ENCODE data around the gene C19orf12. TPM values are rescaled to one million over a fixed set of nuclear protein-coding genes. Genes with fewer than 3 reads are reported as not detected.
"Not testable (repeated sequence)": the region's sequence is repeated elsewhere in the genome, so short reads cannot be mapped to it uniquely, and the experiment has no call there.

Gene C19orf12
- total and polyA plus RNA-seq, 4 donors = 24.2 to 42.9 (median 36.3) TPM

DNA sequence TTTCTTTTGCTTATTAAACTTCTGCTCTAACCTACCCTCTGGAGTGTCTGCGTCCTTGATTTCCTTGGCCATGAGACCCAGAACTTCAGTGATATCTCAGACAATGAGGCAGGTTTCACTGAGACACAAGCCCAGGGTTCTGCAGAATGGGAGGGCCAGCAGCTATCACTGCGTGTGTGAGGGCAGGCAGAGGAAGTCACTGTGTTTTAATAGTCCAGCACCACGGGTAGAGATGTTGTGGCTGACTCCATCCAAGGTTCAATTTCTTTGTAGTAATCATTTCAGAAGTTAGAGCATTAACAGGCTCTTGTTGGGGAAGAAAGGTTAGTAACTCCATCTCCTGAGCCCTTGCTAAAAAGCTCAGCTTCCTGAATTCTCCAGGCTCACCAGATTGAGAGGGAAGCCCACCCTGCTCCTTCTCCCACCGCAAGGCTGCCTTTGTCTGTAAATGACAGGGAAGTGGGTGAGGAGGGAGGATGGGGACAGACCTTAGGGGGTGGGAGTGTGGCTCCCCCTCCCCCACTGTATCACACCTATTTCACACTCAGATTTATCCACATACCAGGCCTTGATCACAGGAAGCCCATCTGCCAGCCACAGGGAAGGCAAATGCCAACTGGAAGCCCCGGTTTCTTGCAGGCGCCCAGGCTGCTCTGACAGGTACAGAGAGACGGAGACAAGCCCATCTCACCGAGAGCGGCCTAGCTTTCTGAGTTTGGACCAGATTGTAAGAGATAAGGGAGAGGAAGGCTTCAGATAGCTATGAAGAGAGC, 2.1 kb downstream of the C19orf12 start:
- Histone ChIP-seq H3K36me3 (ENCODE audit: control insufficient read depth, insufficient read depth, low read length) (peaks cover 17% of the 10 kb centered on the region), H3K4me1 (ENCODE audit: control insufficient read depth, insufficient read depth, low read length) (peaks cover 34% of the 10 kb centered on the region), H3K9me3 (ENCODE audit: control insufficient read depth, insufficient read depth, low read length) (no peaks in the 10 kb centered on the region), H3K27me3 (ENCODE audit: control insufficient read depth, insufficient read depth, low read length) (no peaks in the 10 kb centered on the region), H3K4me3 (ENCODE audit: low read depth, low read length) (no peak overlapping the region), H3K27ac (ENCODE audit: low read depth, low read length) (no peak overlapping the region)
- 76% methylated on average over 6 of the region's 9 CpGs for WGBS (ENCODE audit: insufficient coverage)
- DNase-seq (ENCODE audit: low read depth in 4 of 6, low spot score in 6 of 6) = no peak

DNA sequence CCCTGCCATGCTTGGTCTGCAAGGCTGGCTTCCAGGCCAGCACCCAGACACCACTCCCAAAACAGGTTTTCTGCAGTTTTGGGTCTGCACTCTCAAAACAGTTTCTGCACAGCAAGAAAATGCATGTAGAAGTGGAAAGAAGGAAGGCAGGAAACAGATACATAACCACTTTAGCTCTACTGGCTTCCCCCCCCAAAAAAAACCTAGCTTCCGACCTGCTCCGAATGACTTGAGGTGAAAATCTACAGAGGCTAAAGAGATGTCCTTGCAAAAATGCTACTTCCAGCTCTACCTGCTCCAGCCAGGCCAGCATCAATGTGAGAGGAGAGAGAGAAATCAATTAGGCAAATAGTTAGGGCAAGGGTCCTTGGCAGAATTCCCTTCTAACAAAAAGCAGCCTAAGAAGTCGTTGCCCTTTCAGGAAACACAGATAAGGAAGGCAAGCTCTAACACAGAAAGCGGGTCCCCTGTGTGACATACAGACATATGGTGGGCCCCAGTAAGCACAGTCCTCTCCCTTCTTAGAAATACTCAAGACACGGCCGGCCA, 3.4 kb downstream of the C19orf12 start:
- Histone ChIP-seq H3K27ac (ENCODE audit: low read depth, low read length) (no peak overlapping the region), H3K9me3 (ENCODE audit: control insufficient read depth, insufficient read depth, low read length) (no peaks in the 10 kb centered on the region), H3K4me3 (ENCODE audit: low read depth, low read length) (no peak overlapping the region), H3K36me3 (ENCODE audit: control insufficient read depth, insufficient read depth, low read length) (peaks cover 26% of the 10 kb centered on the region), H3K4me1 (ENCODE audit: control insufficient read depth, insufficient read depth, low read length) (peaks cover 27% of the 10 kb centered on the region), H3K27me3 (ENCODE audit: control insufficient read depth, insufficient read depth, low read length) (no peaks in the 10 kb centered on the region)
- DNase-seq (ENCODE audit: low read depth in 4 of 6, low spot score in 6 of 6) = no peak
- WGBS (ENCODE audit: insufficient coverage) = 75% methylated on average over 2 of the region's 6 CpGs

DNA sequence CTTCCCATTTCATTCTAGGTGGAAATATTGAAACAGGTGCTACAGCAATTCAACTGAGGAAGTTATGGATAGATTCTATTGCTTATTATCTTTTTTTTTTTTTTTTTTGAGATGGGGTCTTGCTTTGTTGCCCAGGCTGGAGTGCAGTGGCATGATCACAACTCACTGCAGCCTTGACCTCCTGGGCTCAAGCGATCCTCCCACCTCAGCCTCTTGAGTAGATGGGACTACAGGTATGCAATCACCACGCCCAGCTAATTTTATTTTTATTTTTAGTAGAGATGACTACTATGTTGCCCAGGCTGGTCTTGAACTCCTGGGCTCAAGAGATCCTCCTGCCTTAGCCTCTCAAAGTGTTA, 5.6 kb downstream of the C19orf12 start:
- H3K4me3 ChIP-seq (ENCODE audit: low read depth, low read length); H3K9me3 ChIP-seq (ENCODE audit: control insufficient read depth, insufficient read depth, low read length); DNase-seq (ENCODE audit: low read depth in 4 of 6, low spot score in 6 of 6); H3K27ac ChIP-seq (ENCODE audit: low read depth, low read length); H3K27me3 ChIP-seq (ENCODE audit: control insufficient read depth, insufficient read depth, low read length): not testable (repeated sequence)
- Histone ChIP-seq H3K4me1 (ENCODE audit: control insufficient read depth, insufficient read depth, low read length) (peaks cover 13% of the 10 kb centered on the region), H3K36me3 (ENCODE audit: control insufficient read depth, insufficient read depth, low read length) (peaks cover 39% of the 10 kb centered on the region)
- WGBS (ENCODE audit: insufficient coverage) = no CpG with 5 or more reads among the region's 2 CpGs

DNA sequence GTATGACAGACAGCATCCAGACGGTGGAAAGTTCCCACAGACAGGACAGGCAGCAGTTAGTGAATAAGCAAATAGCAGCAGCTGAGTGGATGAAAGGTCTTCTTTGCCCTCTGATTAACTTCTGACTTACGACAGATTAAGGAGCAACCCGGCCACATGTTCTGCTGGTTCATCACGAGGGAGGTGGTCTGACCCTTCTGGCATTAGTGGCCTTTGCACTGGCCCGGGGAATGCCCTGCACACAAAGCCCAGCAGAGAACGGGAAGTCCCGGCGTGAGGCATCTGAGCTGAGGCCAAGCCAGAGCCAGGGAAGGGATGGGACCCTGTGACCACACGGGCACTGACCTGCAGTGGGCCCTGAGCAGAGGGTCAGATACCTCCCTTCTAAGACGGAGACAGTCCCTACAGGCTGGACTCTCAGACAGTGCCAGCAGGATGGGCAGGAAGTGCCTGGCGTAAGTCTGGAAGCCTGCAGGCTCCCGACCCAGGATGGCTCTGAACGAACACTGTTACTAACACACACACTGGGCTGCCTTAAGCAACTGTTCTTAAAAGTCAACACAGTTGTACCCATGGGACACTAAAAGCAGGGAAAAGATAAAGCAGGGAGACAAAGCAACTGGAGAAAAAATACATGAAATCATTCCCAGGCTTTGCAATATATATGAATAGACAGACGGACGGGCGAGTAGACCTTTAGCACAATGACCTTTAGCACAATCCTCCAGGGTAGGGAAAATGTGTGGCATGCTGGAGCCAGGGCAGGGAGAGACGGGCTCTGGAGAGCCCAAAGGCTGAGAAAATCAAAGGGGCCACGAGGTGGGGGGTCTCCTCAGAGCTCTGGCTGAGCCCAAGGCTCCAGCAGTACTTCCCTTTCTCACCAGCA, 6.3 kb downstream of the C19orf12 start:
- Histone ChIP-seq H3K9me3 (ENCODE audit: control insufficient read depth, insufficient read depth, low read length) (no peaks in the 10 kb centered on the region), H3K4me3 (ENCODE audit: low read depth, low read length) (no peak overlapping the region), H3K27me3 (ENCODE audit: control insufficient read depth, insufficient read depth, low read length) (no peaks in the 10 kb centered on the region), H3K36me3 (ENCODE audit: control insufficient read depth, insufficient read depth, low read length) (peaks cover 43% of the 10 kb centered on the region), H3K27ac (ENCODE audit: low read depth, low read length) (no peak overlapping the region), H3K4me1 (ENCODE audit: control insufficient read depth, insufficient read depth, low read length) (peaks cover 8% of the 10 kb centered on the region)
- DNase-seq (ENCODE audit: low read depth in 4 of 6, low spot score in 6 of 6) = no peak
- 86% methylated on average over 12 of the region's 18 CpGs for whole genome bisulfite sequencing (ENCODE audit: insufficient coverage)

DNA sequence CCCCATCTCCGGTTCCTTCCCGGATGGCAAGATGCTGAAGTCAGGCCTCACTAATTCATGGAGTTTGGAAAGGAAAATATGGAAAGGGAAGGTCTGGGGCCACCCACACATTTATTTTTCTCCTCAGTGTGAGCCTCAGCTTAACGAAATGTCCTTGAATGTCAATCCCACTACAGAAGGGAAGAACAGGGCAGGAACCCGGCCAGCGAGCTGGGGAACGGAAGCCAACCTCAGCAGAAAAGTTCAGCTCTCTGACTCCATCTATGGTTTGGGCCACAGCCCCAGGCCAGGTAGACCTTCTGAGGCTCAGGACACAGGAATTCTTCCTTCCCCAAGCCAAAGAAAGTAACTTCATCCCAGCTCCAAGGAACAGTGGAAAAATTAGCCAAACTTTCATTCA, 8.4 kb downstream of the C19orf12 start:
- no peak for DNase-seq (ENCODE audit: low read depth in 4 of 6, low spot score in 6 of 6)
- 88% methylated on average over 4 of the region's 6 CpGs for WGBS (ENCODE audit: insufficient coverage)
- Histone ChIP-seq H3K4me3 (ENCODE audit: low read depth, low read length) (no peak overlapping the region), H3K4me1 (ENCODE audit: control insufficient read depth, insufficient read depth, low read length) (no peaks in the 10 kb centered on the region), H3K36me3 (ENCODE audit: control insufficient read depth, insufficient read depth, low read length) (peaks cover 54% of the 10 kb centered on the region), H3K27ac (ENCODE audit: low read depth, low read length) (no peak overlapping the region), H3K9me3 (ENCODE audit: control insufficient read depth, insufficient read depth, low read length) (no peaks in the 10 kb centered on the region), H3K27me3 (ENCODE audit: control insufficient read depth, insufficient read depth, low read length) (no peaks in the 10 kb centered on the region)

DNA sequence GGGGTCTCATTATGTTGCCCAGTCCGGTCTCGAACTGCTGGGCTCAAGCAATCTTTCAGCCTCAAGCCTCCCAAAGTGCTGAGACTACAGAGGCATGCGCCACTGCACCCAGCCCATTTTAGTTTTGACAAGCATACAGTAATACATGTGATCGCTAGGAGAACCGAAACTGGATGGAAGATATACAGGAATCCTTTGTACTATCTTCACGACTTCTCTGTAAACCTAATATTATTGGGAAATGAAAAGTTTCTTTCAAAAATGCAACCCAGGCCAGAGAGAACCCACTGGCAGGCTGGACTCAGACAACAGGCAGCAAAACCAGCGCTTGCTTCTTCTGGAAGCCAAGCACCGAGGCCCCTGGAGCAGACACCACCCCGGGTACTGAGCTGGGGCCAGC, 9.4 kb downstream of the C19orf12 start:
- Histone ChIP-seq H3K4me3 (ENCODE audit: low read depth, low read length) (no peak overlapping the region), H3K27ac (ENCODE audit: low read depth, low read length) (no peak overlapping the region), H3K36me3 (ENCODE audit: control insufficient read depth, insufficient read depth, low read length) (peaks cover 56% of the 10 kb centered on the region), H3K4me1 (ENCODE audit: control insufficient read depth, insufficient read depth, low read length) (no peaks in the 10 kb centered on the region), H3K9me3 (ENCODE audit: control insufficient read depth, insufficient read depth, low read length) (no peaks in the 10 kb centered on the region), H3K27me3 (ENCODE audit: control insufficient read depth, insufficient read depth, low read length) (no peaks in the 10 kb centered on the region)
- 90% methylated on average over 5 of the region's 9 CpGs for WGBS (ENCODE audit: insufficient coverage)
- DNase-seq (ENCODE audit: low read depth in 4 of 6, low spot score in 6 of 6) = no peak

DNA sequence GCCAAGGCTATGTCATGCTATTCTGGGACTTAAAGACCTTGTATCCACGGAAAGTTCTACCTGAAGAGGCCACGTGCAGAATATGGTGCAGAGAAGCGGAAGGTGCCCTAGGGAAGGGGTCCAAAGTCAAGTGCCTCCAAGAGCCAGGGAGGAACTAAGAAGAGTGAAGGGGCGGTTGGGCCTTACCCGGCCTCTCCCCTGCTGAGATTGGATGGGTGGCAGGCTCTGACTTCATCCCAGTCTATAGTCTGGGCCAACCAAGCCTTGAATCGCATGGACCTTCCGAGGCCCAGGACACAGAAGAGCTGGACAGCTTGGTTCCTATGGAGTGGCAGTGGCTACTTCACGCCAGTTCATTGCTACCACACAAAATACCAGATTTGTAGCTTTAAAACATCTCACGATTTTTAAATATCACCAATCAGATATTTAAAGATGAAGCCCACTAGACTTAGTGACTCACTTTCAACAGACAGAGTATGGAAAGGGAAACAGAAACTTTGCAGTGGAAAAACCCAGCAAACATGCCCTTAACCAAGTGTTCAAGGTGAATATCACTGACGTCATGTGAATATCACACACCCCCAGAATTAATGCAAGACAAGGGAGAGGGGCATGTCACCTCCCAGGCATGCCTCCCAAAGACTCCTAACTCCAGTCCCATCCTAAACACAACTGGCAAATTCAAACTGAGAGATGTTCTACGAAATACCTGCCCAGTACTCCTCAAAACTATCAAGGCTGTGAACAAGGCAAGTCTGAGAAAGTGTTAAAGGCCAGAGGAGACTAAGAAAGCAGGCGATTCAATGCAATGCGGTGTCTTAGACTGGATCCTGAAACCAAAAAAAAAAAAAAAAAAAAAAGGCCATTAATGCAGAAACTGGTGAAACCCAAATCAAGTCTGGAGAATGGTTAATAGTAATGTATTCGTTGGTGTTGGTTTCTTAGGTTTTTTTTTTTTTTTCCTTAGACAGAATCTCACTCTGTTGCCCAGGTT, 10.2 kb downstream of the C19orf12 start:
- 98% methylated on average over 10 of the region's 14 CpGs for WGBS (ENCODE audit: insufficient coverage)
- Histone ChIP-seq H3K4me3 (ENCODE audit: low read depth, low read length) (no peak overlapping the region), H3K9me3 (ENCODE audit: control insufficient read depth, insufficient read depth, low read length) (no peaks in the 10 kb centered on the region), H3K36me3 (ENCODE audit: control insufficient read depth, insufficient read depth, low read length) (peaks cover 58% of the 10 kb centered on the region), H3K27me3 (ENCODE audit: control insufficient read depth, insufficient read depth, low read length) (no peaks in the 10 kb centered on the region), H3K27ac (ENCODE audit: low read depth, low read length) (no peak overlapping the region), H3K4me1 (ENCODE audit: control insufficient read depth, insufficient read depth, low read length) (no peaks in the 10 kb centered on the region)
- no peak for DNase-seq (ENCODE audit: low read depth in 4 of 6, low spot score in 6 of 6)

DNA sequence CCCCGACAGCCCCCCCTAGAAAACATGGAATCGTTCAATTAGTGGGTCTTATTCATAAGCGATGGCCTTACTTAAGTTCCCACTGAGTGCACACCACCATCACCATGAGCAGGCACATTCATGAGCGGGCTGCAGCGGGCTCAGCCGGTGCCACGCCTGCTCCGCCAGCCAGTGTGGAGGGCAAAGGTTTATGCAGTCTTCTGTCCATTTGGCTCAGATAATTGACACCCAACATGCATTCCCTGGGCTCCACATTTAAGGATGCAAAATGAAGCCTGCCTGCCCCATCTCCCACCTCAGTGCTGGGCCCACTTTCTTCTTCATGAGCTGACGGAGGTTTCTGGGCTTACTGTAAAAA, 12.1 kb downstream of the C19orf12 start:
- Histone ChIP-seq H3K9me3 (ENCODE audit: control insufficient read depth, insufficient read depth, low read length) (no peaks in the 10 kb centered on the region), H3K27me3 (ENCODE audit: control insufficient read depth, insufficient read depth, low read length) (no peaks in the 10 kb centered on the region), H3K4me1 (ENCODE audit: control insufficient read depth, insufficient read depth, low read length) (no peaks in the 10 kb centered on the region), H3K36me3 (ENCODE audit: control insufficient read depth, insufficient read depth, low read length) (peaks cover 48% of the 10 kb centered on the region), H3K4me3 (ENCODE audit: low read depth, low read length) (no peak overlapping the region), H3K27ac (ENCODE audit: low read depth, low read length) (no peak overlapping the region)
- 97% methylated on average over 5 of the region's 9 CpGs for WGBS (ENCODE audit: insufficient coverage)
- no peak for DNase-seq (ENCODE audit: low read depth in 4 of 6, low spot score in 6 of 6)

Data from spinal cord (tissue), 10 donors.